ENCODE results near the gene TEX55. TPM values are rescaled to one million over a fixed set of nuclear protein-coding genes. Genes with fewer than 3 reads are reported as not detected.
A peak's percentile ranks its signal among the peaks of the same experiment; 100 is the strongest.
"Not testable (repeated sequence)": the region's sequence is repeated elsewhere in the genome, so short reads cannot be mapped to it uniquely, and the experiment has no call there.

TEX55 gene
- not detected for total RNA-seq
- long read RNA-seq, result 0 reads

DNA sequence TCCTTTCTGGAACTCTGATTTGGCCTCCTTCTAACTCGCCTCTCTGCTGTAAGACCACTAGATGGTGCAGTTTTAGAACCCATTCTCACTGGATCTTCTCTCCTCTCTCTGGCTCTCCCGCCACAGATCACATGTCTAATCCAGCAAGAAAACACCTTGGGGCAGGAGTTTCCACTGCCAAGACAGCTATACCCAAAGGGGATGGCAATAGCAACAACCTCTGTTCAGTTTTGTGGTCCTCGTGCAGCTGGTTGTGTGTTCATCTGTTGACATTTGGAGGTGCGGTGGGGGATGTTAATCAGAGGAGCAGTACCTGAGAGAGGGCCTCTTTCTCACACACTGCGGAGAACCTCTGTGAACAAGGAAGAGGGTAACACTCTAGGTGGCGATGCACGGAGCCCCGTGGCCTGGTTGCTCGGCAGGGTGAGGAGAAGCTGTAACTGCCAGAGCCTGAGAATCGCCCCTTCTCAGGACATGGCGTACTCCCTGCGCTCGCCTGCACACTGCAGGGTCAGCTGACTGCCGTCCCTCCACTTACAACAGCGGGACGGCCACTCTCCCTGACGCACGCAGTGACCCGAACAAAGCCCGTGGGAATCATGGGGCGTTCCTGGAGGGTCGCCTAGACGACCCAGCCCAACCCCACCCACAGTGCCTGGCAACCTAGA, at the start of gene TEX55:
TEX55 (plus strand) TSS at position 666 of the 668 bp plus-strand sequence. CDS start 25 bp downstream, outside the sequence.
- no peak within 1 kb of the TSS for H3K4me3 ChIP-seq
- intact Hi-C loops (cut with DNase I), result no loop called here
- no peaks in the 10 kb centered on the region for H3K9me3 ChIP-seq
- DNase-seq, result peak; percentile 60
- no peak within 1 kb of the TSS for H3K27ac ChIP-seq
- peak; percentile 83 for ATAC-seq
- no peaks in the 10 kb centered on the region for H3K36me3 ChIP-seq
- no peaks in the 10 kb centered on the region for H3K4me1 ChIP-seq
- TF ChIP-seq, protein P1, sequence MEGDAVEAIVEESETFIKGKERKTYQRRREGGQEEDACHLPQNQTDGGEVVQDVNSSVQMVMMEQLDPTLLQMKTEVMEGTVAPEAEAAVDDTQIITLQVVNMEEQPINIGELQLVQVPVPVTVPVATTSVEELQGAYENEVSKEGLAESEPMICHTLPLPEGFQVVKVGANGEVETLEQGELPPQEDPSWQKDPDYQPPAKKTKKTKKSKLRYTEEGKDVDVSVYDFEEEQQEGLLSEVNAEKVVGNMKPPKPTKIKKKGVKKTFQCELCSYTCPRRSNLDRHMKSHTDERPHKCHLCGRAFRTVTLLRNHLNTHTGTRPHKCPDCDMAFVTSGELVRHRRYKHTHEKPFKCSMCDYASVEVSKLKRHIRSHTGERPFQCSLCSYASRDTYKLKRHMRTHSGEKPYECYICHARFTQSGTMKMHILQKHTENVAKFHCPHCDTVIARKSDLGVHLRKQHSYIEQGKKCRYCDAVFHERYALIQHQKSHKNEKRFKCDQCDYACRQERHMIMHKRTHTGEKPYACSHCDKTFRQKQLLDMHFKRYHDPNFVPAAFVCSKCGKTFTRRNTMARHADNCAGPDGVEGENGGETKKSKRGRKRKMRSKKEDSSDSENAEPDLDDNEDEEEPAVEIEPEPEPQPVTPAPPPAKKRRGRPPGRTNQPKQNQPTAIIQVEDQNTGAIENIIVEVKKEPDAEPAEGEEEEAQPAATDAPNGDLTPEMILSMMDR (IDR thresholded peaks at IDR 0.05), result peak; percentile 50
- no peaks in the 10 kb centered on the region for H3K27me3 ChIP-seq

DNA sequence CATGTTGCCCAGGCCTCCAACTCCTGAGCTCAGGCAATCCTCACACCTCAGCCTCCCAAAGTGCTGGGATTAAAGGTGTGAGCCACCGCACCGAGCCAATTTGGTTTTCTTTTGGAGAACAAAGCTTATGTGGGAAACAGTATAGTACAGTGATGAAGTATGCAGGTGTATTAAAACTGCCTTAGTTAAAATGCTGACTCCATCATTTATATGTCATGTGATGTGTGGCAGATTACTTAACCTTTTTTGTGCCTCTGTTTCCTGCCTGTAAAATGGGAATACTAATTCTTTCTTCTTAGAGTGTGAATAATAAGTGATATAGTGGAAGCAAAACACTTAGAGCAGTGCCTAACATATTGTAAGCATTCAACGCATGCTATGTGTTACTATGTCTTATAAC, 48.0 kb upstream of the TEX55 start:
- intact Hi-C loops (cut with DNase I), result loop anchor here (10.0 kb wide), 1 partner anchor 213 kb away; no protein-coding TSS in a partner anchor
- Histone ChIP-seq H3K27me3 (no peaks in the 10 kb centered on the region), H3K4me3 (no peak overlapping the region), H3K36me3 (no peaks in the 10 kb centered on the region), H3K4me1 (no peaks in the 10 kb centered on the region), H3K27ac (no peak overlapping the region), H3K9me3 (no peaks in the 10 kb centered on the region)
- no peak for DNase-seq
- TF ChIP-seq, protein P1 (IDR thresholded peaks at IDR 0.05), result no peak
- no peak for ATAC-seq

DNA sequence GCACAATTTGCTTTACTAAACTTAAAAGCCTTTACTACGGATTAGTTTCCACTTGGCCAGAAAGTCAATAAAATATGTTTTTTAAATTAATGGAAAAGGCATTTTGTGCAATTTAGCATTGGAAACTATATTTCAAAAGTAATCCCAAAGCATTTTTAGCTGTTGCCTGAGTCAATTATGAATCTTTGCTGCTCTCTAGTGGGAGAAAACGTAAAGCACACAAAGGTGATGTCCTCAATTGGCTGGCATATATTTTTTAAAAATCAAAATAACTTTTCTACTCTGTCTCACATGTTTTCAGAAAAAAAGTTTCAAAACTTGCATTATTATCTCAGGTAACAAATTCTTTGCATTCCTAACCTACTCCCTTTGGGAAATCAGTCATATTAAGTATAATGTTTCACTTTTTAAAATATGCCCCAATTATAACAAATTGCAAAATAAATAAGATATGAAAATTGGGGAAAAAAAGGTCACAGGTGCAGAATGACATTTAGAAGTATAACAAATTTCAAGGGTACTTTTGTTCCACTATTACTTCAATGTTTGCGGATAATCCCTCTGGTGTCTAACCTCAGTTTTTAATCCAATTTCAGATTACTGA, 47.2 kb upstream of the TEX55 start:
- ATAC-seq (peak; percentile 43), DNase-seq (no peak)
- Histone ChIP-seq H3K36me3 (no peaks in the 10 kb centered on the region), H3K4me3 (no peak overlapping the region), H3K9me3 (no peaks in the 10 kb centered on the region), H3K4me1 (no peaks in the 10 kb centered on the region), H3K27me3 (no peaks in the 10 kb centered on the region), H3K27ac (no peak overlapping the region)
- TF ChIP-seq, protein P1 (IDR thresholded peaks at IDR 0.05), result peak; percentile 60
- intact Hi-C loops (cut with DNase I), result loop anchor here (10.0 kb wide), 1 partner anchor 214 kb away; no protein-coding TSS in a partner anchor

DNA sequence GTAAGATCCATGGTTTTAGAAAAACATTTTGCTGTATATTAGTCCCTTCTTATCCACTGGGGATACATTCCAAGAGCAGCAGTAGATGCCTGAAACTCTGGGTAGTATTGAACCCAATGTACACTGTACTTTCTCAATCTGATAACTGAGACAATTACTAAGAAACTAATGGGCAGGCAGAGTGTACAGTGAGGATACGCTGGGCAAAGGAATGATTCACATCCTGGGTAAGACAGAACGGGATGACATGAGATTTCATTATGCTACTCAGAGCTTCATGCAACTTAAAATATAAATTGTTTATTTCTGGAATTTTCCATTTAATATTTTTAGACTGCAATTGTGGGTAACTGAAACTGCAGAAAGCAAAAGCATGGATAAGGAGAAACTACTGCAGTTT, 46.2 kb upstream of the TEX55 start:
- DNase-seq (no peak), ATAC-seq (no peak)
- H3K27me3 ChIP-seq, result no peaks in the 10 kb centered on the region
- TF ChIP-seq, protein P1 (IDR thresholded peaks at IDR 0.05), result no peak
- no peaks in the 10 kb centered on the region for H3K4me1 ChIP-seq
- no peaks in the 10 kb centered on the region for H3K9me3 ChIP-seq
- intact Hi-C loops (cut with DNase I), result loop anchor here (10.0 kb wide), 1 partner anchor 215 kb away; no protein-coding TSS in a partner anchor
- H3K4me3 ChIP-seq, result no peak overlapping the region
- H3K36me3 ChIP-seq, result no peaks in the 10 kb centered on the region
- no peak overlapping the region for H3K27ac ChIP-seq

DNA sequence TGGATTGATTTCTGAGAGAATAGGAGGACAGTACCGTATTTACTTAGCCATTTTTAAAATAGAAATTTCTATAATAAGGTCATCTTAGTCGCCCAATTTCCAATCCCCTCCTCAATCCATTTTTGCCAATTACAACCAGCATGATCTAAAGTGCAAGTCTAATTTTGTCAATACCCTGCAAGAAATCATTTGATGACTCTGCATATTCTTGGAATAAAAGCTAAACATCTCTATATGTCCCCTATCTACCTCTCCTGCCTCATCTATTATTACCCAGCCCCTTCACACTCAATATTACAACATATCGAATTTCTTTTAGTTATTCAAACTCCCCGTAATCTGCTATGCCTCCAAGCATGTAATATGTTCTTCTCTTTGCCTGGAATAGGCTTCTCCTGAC, 41.9 kb upstream of the TEX55 start:
- no peak for DNase-seq
- TF ChIP-seq, protein P1 (IDR thresholded peaks at IDR 0.05), result no peak
- intact Hi-C loops (cut with DNase I), result no loop called here
- Histone ChIP-seq H3K27ac (no peak overlapping the region), H3K9me3 (no peaks in the 10 kb centered on the region), H3K4me3 (no peak overlapping the region), H3K27me3 (no peaks in the 10 kb centered on the region), H3K36me3 (no peaks in the 10 kb centered on the region), H3K4me1 (no peaks in the 10 kb centered on the region)
- ATAC-seq, result no peak

DNA sequence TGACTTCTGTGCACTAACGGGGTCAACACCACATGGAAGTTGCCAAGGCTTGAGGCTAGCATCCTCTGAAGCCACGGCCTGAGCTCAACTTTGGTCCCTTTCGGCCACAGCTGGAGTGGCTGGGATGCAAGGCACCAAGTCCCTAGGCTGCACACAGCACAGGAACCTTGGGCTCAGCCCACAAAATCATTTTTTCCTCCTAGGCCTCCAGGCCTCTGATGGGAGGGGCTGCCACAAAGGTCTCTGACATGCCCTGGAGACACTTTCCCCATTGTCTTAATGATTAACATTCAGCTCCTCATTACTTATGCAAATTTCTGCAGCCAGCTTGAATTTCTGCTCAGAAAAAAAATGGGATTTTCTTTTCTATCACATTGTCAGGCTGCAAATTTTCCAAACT, 27.6 kb upstream of the TEX55 start:
- intact Hi-C loops (cut with DNase I); H3K36me3 ChIP-seq; H3K27ac ChIP-seq; H3K27me3 ChIP-seq; ATAC-seq; H3K9me3 ChIP-seq; DNase-seq; H3K4me1 ChIP-seq; H3K4me3 ChIP-seq: not testable (repeated sequence)

Data from upper lobe of right lung (tissue), 1 donor.